OCI-LY3 (cell line): Measurements from ENCODE around the gene ME1.

Experiments
- CTCF ChIP-seq: fragments of 200-600, 300-600 bp; sonication (generic); IDR thresholded peaks from 2 replicates; pipeline ENCODE4 v1.5.1; 2014; ENCODE audit warnings: antibody characterized with exemption, low read length, low read depth
- EZH2phosphoT487 ChIP-seq: fragments of 200-600 bp; shearing (Covaris generic); IDR thresholded peaks from 2 replicates; pipeline ENCODE4 v1.6.1; 2018; ENCODE audit warnings: antibody characterized with exemption, mixed run types, low read depth

- TF ChIP-seq CTCF = no peak
- TF ChIP-seq EZH2phosphoT487 = no peak
These were observed 27.7 kb downstream of the ME1 start for GRCh38 chr6:83403191-83403590.
